ENCODE results near the gene KBTBD8. TPM values are rescaled to one million over a fixed set of nuclear protein-coding genes. Genes with fewer than 3 reads are reported as not detected.
A peak's percentile ranks its signal among the peaks of the same experiment; 100 is the strongest.

Gene KBTBD8
- total and polyA plus RNA-seq, 11 donors: 0.99 to 9.0 (median 6.1) TPM

- DNase-seq (no peak), ATAC-seq (no peak)
- Histone ChIP-seq H3K27ac (no peak overlapping the region), H3K27me3 (peaks cover 0 to 21% (median 0%) of the 10 kb centered on the region in 9 donors), H3K9me3 (no peaks in the 10 kb centered on the region), H3K4me1 (peaks cover 0 to 17% (median 4%) of the 10 kb centered on the region in 12 donors), H3K36me3 (no peaks in the 10 kb centered on the region), H3K4me3 (no peak overlapping the region)
- 65 to 82% (median 73%) methylated on average over 1 of the region's 1 CpG for WGBS, 4 donors
- intact Hi-C loops (cut with DNase I): loop anchor here in 5 of 10 donors (5.0 to 10.0 kb wide), 2 partner anchors 43 to 660 kb away; partner anchors contain the start of gene SUCLG2 (in 1 of the 5)
- TF ChIP-seq POLR2A (IDR thresholded peaks at IDR 0.05) (no peak), CTCF (IDR thresholded peaks at IDR 0.05) (no peak)
Observed at GRCh38 chr3:66994588-66994987, 3.5 kb upstream of the KBTBD8 start.

GRCh38 chr3:66996696-66997095 lies 1.4 kb upstream of the KBTBD8 start:
- H3K4me3 ChIP-seq: no peak overlapping the region
- no peak overlapping the region for H3K27ac ChIP-seq
- TF ChIP-seq POLR2A (IDR thresholded peaks at IDR 0.05) (no peak), CTCF (IDR thresholded peaks at IDR 0.05) (no peak)
- intact Hi-C loops (cut with DNase I): loop anchor here in 1 of 10 donors (10.0 kb wide), 1 partner anchor 658 kb away; the partner anchor contains the start of gene SUCLG2
- peaks cover 0 to 36% (median 8%) of the 10 kb centered on the region in 12 donors for H3K4me1 ChIP-seq
- WGBS, 4 donors: 56 to 60% (median 58%) methylated on average over 4 of the region's 4 CpGs
- H3K36me3 ChIP-seq: no peaks in the 10 kb centered on the region
- DNase-seq (no peak), ATAC-seq (no peak)
- peaks cover 0 to 21% (median 0%) of the 10 kb centered on the region in 9 donors for H3K27me3 ChIP-seq
- H3K9me3 ChIP-seq: no peaks in the 10 kb centered on the region

GRCh38 chr3:66997560-66998112 lies 471 bp upstream of the KBTBD8 start:
- Histone ChIP-seq H3K4me3 (peak overlapping the region in 11 of 12 donors; percentile 61 to 91 (median 83)), H3K9me3 (no peaks in the 10 kb centered on the region), H3K27ac (peak overlapping the region in 7 of 12 donors; percentile 23 to 81 (median 51)), H3K36me3 (no peaks in the 10 kb centered on the region), H3K4me1 (peaks cover 0 to 36% (median 8%) of the 10 kb centered on the region in 12 donors), H3K27me3 (peaks cover 0 to 17% (median 0%) of the 10 kb centered on the region in 9 donors)
- 5 to 8% (median 7%) methylated on average over 17 to 18 of the region's 18 CpGs for WGBS, 4 donors
- TF ChIP-seq POLR2A (IDR thresholded peaks at IDR 0.05): no peak
- no peak for TF ChIP-seq CTCF (IDR thresholded peaks at IDR 0.05)
- ATAC-seq (peak in 3 of 4 donors; percentile 11 to 100 (median 21)), DNase-seq (peak in 3 of 5 donors; percentile 19 to 39 (median 36))
- intact Hi-C loops (cut with DNase I): loop anchor here in 1 of 10 donors (10.0 kb wide), 1 partner anchor 657 kb away; the partner anchor contains the start of gene SUCLG2

- peaks cover 0 to 13% (median 0%) of the 10 kb centered on the region in 9 donors for H3K27me3 ChIP-seq
- 1 to 3% (median 2%) methylated on average over 10 of the region's 10 CpGs for WGBS, 4 donors
- peak overlapping the region; percentile 16 to 87 (median 78) for H3K27ac ChIP-seq
- peaks cover 0 to 36% (median 8%) of the 10 kb centered on the region in 12 donors for H3K4me1 ChIP-seq
- H3K4me3 ChIP-seq: peak overlapping the region; percentile 58 to 94 (median 84)
- intact Hi-C loops (cut with DNase I): loop anchor here in 1 of 10 donors (10.0 kb wide), 1 partner anchor 656 kb away; the partner anchor contains the start of gene SUCLG2
- DNase-seq (no peak), ATAC-seq (no peak)
- H3K9me3 ChIP-seq: no peaks in the 10 kb centered on the region
- peaks cover 0 to 8% (median 5%) of the 10 kb centered on the region in 9 donors for H3K36me3 ChIP-seq
- no peak for TF ChIP-seq CTCF (IDR thresholded peaks at IDR 0.05)
- TF ChIP-seq POLR2A (IDR thresholded peaks at IDR 0.05): no peak
Observed at GRCh38 chr3:66998904-66999235, 763 bp downstream of the KBTBD8 start.

All from heart left ventricle (tissue), 16 donors.